HEK293 (cell line): ENCODE data around the gene PSMC2.
A peak's percentile ranks its signal among the peaks of the same experiment; 100 is the strongest.

Source experiments
- CTCF ChIA-PET: fragments of 350-600 bp; formaldehyde crosslinking; extraction: SDS; loops from one replicate; lab custom pipeline; 2021; ENCODE audit warnings: antibody characterized with exemption; lab: Yijun Ruan, JAX
- POLR2A ChIA-PET: fragments of 300-600 bp; formaldehyde crosslinking; extraction: SDS; loops from one replicate; lab custom pipeline; 2020; ENCODE audit warnings: antibody characterized with exemption, inconsistent platforms; lab: Yijun Ruan, JAX
- H3K27ac ChIP-seq: fragments of 200-500 bp; sonication (Bioruptor generic); 2 replicates; pipeline ENCODE4 v1.5.1; 2014; ENCODE audit warnings: low read depth, low read length, control low read depth, inconsistent platforms; ENCODE audit errors: extremely low read depth
- H3K36me3 ChIP-seq, 2 experiments: fragments of 200-500 bp in 1 of 2; sonication (Bioruptor generic) in 1 of 2; 1 replicate in 1 of 2; 2 replicates in 1 of 2; pipeline ENCODE4 v1.5.1; 2014 to 2017; ENCODE audit warnings: inconsistent platforms in 2 of 2, low read length in 2 of 2; ENCODE audit not compliant: control insufficient read depth in 2 of 2, insufficient read depth in 1 of 2
- H3K4me1 ChIP-seq: fragments of 200-500 bp; sonication (Bioruptor generic); 2 replicates; pipeline ENCODE4 v1.5.1; 2014; ENCODE audit warnings: mild to moderate bottlenecking, low read length, inconsistent platforms; ENCODE audit not compliant: control insufficient read depth, insufficient read depth
- H3K4me3 ChIP-seq: 2 replicates; pipeline ENCODE4 v1.5.1; 2011; ENCODE audit warnings: low read depth, mild to moderate bottlenecking, control low read depth, low read length, moderate library complexity
- H3K9me3 ChIP-seq: fragments of 200-500 bp; sonication (Bioruptor generic); 2 replicates; pipeline ENCODE4 v1.5.1; 2014; ENCODE audit warnings: low read depth, low read length, inconsistent platforms; ENCODE audit not compliant: control insufficient read depth, insufficient read depth
- FEZF1 ChIP-seq: fragments of 450-650 bp; formaldehyde crosslinking; IDR thresholded peaks from 2 replicates; pipeline ENCODE4 v1.5.1; 2016; ENCODE audit warnings: missing biosample characterization, missing genetic modification characterization
- GLI2 ChIP-seq: fragments of 450-650 bp; formaldehyde crosslinking; IDR thresholded peaks from 2 replicates; pipeline ENCODE4; 2017; ENCODE audit warnings: missing biosample characterization, missing genetic modification characterization, low read depth, borderline replicate concordance
- MYNN ChIP-seq: fragments of 450-650 bp; formaldehyde crosslinking; IDR thresholded peaks from 2 replicates; pipeline ENCODE4 v1.5.1; 2016; ENCODE audit warnings: missing biosample characterization, missing genetic modification characterization, borderline replicate concordance
- MZF1 ChIP-seq: fragments of 450-650 bp; formaldehyde crosslinking; IDR thresholded peaks from 2 replicates; pipeline ENCODE4 v1.5.1; 2017; ENCODE audit warnings: missing biosample characterization, missing genetic modification characterization, borderline replicate concordance
- OVOL3 ChIP-seq: fragments of 450-650 bp; formaldehyde crosslinking; IDR thresholded peaks from 2 replicates; pipeline ENCODE4 v1.5.1; 2016; ENCODE audit warnings: missing biosample characterization, missing genetic modification characterization
- TRIM28 ChIP-seq: IDR thresholded peaks from 2 replicates; pipeline ENCODE4 v1.6.1; 2011; ENCODE audit warnings: low read length, control low read depth, borderline replicate concordance
- ZBTB17 ChIP-seq: fragments of 450-650 bp; formaldehyde crosslinking; IDR thresholded peaks from 2 replicates; pipeline ENCODE4 v1.5.1; 2016; ENCODE audit warnings: missing biosample characterization, missing genetic modification characterization
- ZNF10 ChIP-seq: fragments of 450-650 bp; formaldehyde crosslinking; IDR thresholded peaks from 2 replicates; pipeline ENCODE4 v1.5.1; 2017; ENCODE audit warnings: missing biosample characterization, missing genetic modification characterization
- ZNF121 ChIP-seq: fragments of 450-650 bp; formaldehyde crosslinking; IDR thresholded peaks from 2 replicates; pipeline ENCODE4 v1.5.1; 2016; ENCODE audit warnings: missing biosample characterization, missing genetic modification characterization
- ZNF133 ChIP-seq: fragments of 450-650 bp; formaldehyde crosslinking; IDR thresholded peaks from 2 replicates; pipeline ENCODE4 v1.5.1; 2016; ENCODE audit warnings: missing biosample characterization, missing genetic modification characterization
- ZNF16 ChIP-seq: fragments of 450-650 bp; formaldehyde crosslinking; IDR thresholded peaks from 2 replicates; pipeline ENCODE4 v1.5.1; 2016; ENCODE audit warnings: low read depth, missing biosample characterization, missing genetic modification characterization
- ZNF2 ChIP-seq: fragments of 450-650 bp; formaldehyde crosslinking; IDR thresholded peaks from 2 replicates; pipeline ENCODE4 v1.5.1; 2016; ENCODE audit warnings: missing biosample characterization, missing genetic modification characterization
- ZNF280C ChIP-seq: fragments of 450-650 bp; formaldehyde crosslinking; IDR thresholded peaks from 2 replicates; pipeline ENCODE4 v1.5.1; 2016; ENCODE audit warnings: missing biosample characterization, missing genetic modification characterization
- ZNF292 ChIP-seq: fragments of 450-650 bp; formaldehyde crosslinking; IDR thresholded peaks from 2 replicates; pipeline ENCODE4 v1.5.1; 2016; ENCODE audit warnings: low read depth, missing biosample characterization, missing genetic modification characterization, borderline replicate concordance
- ZNF324 ChIP-seq: fragments of 450-650 bp; formaldehyde crosslinking; IDR thresholded peaks from 2 replicates; pipeline ENCODE4 v1.5.1; 2016; ENCODE audit warnings: missing biosample characterization, missing genetic modification characterization
- ZNF354C ChIP-seq: fragments of 450-650 bp; formaldehyde crosslinking; IDR thresholded peaks from 2 replicates; pipeline ENCODE4 v1.5.1; 2016; ENCODE audit warnings: missing biosample characterization, missing genetic modification characterization, low read depth, borderline replicate concordance
- ZNF416 ChIP-seq: fragments of 450-650 bp; formaldehyde crosslinking; IDR thresholded peaks from 2 replicates; pipeline ENCODE4 v1.5.1; 2016; ENCODE audit warnings: missing biosample characterization, missing genetic modification characterization
- ZNF558 ChIP-seq: fragments of 450-650 bp; formaldehyde crosslinking; IDR thresholded peaks from 2 replicates; pipeline ENCODE4 v1.5.1; 2016; ENCODE audit warnings: missing biosample characterization, missing genetic modification characterization
- ZNF626 ChIP-seq: fragments of 450-650 bp; sonication (Bioruptor Pico); formaldehyde crosslinking; IDR thresholded peaks from 2 replicates; pipeline ENCODE4 v1.5.1; 2018; ENCODE audit warnings: missing biosample characterization, missing genetic modification characterization, inconsistent platforms
- ZNF629 ChIP-seq: fragments of 450-650 bp; formaldehyde crosslinking; IDR thresholded peaks from 2 replicates; pipeline ENCODE4 v1.5.1; 2017; ENCODE audit warnings: missing biosample characterization, missing genetic modification characterization
- ZNF660 ChIP-seq: fragments of 450-650 bp; IDR thresholded peaks from 2 replicates; pipeline ENCODE4 v1.5.1; 2018; ENCODE audit warnings: missing biosample characterization, mild to moderate bottlenecking, missing genetic modification characterization
- ZNF692 ChIP-seq: fragments of 450-650 bp; formaldehyde crosslinking; IDR thresholded peaks from 2 replicates; pipeline ENCODE4 v1.5.1; 2016; ENCODE audit warnings: missing biosample characterization, missing genetic modification characterization
- ZNF76 ChIP-seq: fragments of 450-650 bp; formaldehyde crosslinking; IDR thresholded peaks from 2 replicates; pipeline ENCODE4; 2016; ENCODE audit warnings: low read depth, missing biosample characterization, missing genetic modification characterization, borderline replicate concordance
- ZNF768 ChIP-seq: fragments of 450-650 bp; formaldehyde crosslinking; IDR thresholded peaks from 2 replicates; pipeline ENCODE4 v1.5.1; 2018; ENCODE audit warnings: missing biosample characterization, mild to moderate bottlenecking, missing genetic modification characterization
- ZNF785 ChIP-seq: fragments of 450-650 bp; formaldehyde crosslinking; IDR thresholded peaks from 2 replicates; pipeline ENCODE4 v1.5.1; 2016; ENCODE audit warnings: missing biosample characterization, missing genetic modification characterization
- ZSCAN5A ChIP-seq: fragments of 450-650 bp; formaldehyde crosslinking; IDR thresholded peaks from 2 replicates; pipeline ENCODE4 v1.5.1; 2016; ENCODE audit warnings: missing biosample characterization, missing genetic modification characterization
- TF ChIP-seq, protein P1 (sequence below): fragments of 450-650 bp; formaldehyde crosslinking; IDR thresholded peaks from 2 replicates; pipeline ENCODE4 v1.5.1; 2017; ENCODE audit warnings: missing biosample characterization, missing genetic modification characterization
- TF ChIP-seq, protein P2 (sequence below): fragments of 450-650 bp; IDR thresholded peaks from 2 replicates; pipeline ENCODE4 v1.5.1; 2018; ENCODE audit warnings: missing biosample characterization, mild to moderate bottlenecking, missing genetic modification characterization

The PSMC2 gene

GRCh38 chr7:103347507-103348267 lies at the start of gene PSMC2 (continued):
- no peak for TF ChIP-seq ZNF785 (tag by site-specific recombination)
- TF ChIP-seq MZF1 (tag by site-specific recombination), result no peak
- TF ChIP-seq ZNF292 (tag by site-specific recombination), result no peak
- peak; percentile 62; the same call in 1 of the 2 replicates for TF ChIP-seq ZNF76
- TF ChIP-seq ZNF121 (tag by site-specific recombination), result 0 out of 2 replicates have a peak, but pooled peaks have one; percentile 19
- TF ChIP-seq ZNF10, result no peak
- TF ChIP-seq ZNF692 (tag by site-specific recombination), result peak; percentile 76
- peak; percentile 81 for TF ChIP-seq ZNF2 (tag by site-specific recombination)
- TF ChIP-seq ZNF629 (tag by site-specific recombination), result peak; percentile 43
- no peak for TF ChIP-seq MYNN (tag by site-specific recombination)
- TF ChIP-seq ZNF768 (tag by site-specific recombination), result no peak
- TF ChIP-seq ZSCAN5A (tag by site-specific recombination), result no peak
- TF ChIP-seq ZNF558 (tag by site-specific recombination), result no peak
- TF ChIP-seq, protein P1, sequence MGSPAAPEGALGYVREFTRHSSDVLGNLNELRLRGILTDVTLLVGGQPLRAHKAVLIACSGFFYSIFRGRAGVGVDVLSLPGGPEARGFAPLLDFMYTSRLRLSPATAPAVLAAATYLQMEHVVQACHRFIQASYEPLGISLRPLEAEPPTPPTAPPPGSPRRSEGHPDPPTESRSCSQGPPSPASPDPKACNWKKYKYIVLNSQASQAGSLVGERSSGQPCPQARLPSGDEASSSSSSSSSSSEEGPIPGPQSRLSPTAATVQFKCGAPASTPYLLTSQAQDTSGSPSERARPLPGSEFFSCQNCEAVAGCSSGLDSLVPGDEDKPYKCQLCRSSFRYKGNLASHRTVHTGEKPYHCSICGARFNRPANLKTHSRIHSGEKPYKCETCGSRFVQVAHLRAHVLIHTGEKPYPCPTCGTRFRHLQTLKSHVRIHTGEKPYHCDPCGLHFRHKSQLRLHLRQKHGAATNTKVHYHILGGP, result no peak
- TF ChIP-seq ZNF416 (tag by site-specific recombination), result no peak
- TF ChIP-seq ZNF324, result no peak; the same call in 1 of the 2 replicates
- TF ChIP-seq OVOL3 (tag by site-specific recombination), result peak; percentile 55; the same call in 1 of the 2 replicates
- TF ChIP-seq, protein P2, sequence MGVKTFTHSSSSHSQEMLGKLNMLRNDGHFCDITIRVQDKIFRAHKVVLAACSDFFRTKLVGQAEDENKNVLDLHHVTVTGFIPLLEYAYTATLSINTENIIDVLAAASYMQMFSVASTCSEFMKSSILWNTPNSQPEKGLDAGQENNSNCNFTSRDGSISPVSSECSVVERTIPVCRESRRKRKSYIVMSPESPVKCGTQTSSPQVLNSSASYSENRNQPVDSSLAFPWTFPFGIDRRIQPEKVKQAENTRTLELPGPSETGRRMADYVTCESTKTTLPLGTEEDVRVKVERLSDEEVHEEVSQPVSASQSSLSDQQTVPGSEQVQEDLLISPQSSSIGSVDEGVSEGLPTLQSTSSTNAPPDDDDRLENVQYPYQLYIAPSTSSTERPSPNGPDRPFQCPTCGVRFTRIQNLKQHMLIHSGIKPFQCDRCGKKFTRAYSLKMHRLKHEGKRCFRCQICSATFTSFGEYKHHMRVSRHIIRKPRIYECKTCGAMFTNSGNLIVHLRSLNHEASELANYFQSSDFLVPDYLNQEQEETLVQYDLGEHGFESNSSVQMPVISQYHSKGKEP (tag by site-specific recombination), result peak; percentile 20; the same call in 1 of the 2 replicates
- TF ChIP-seq ZBTB17 (tag by site-specific recombination), result peak; percentile 100
- no peak for TF ChIP-seq FEZF1 (tag by site-specific recombination)
- no peak for TF ChIP-seq ZNF626 (tag by site-specific recombination)
- no peak for TF ChIP-seq ZNF133 (tag by site-specific recombination)

GRCh38 chr7:103297837-103298179 lies 49.6 kb upstream of the PSMC2 start:
- peaks cover 32 to 43% of the 10 kb centered on the region in 2 experiments for H3K36me3 ChIP-seq
- no peaks in the 10 kb centered on the region for H3K4me1 ChIP-seq
- ChIA-PET POLR2A (no interaction called here), CTCF (interaction anchor here (0.5 to 0.9 kb wide), 4 partner anchors 41 to 1346 kb away, joined by 3 to 6 read pairs (median 4); no protein-coding TSS in a partner anchor)
- H3K27ac ChIP-seq, result peak overlapping the region; percentile 79; the same call in 1 of the 2 replicates
- H3K9me3 ChIP-seq, result no peaks in the 10 kb centered on the region
- H3K4me3 ChIP-seq, result peak overlapping the region; percentile 94
- TF ChIP-seq TRIM28, result no peak
- TF ChIP-seq GLI2 (tag by site-specific recombination), result no peak
- no peak for TF ChIP-seq ZNF354C
- TF ChIP-seq ZNF660 (tag by site-specific recombination), result no peak
- no peak for TF ChIP-seq ZNF16 (tag by site-specific recombination)
- no peak for TF ChIP-seq ZNF280C (tag by site-specific recombination)
